ENCODE results near the gene SWI5. TPM values are rescaled to one million over a fixed set of nuclear protein-coding genes. Genes with fewer than 3 reads are reported as not detected.

Gene SWI5
- total and polyA plus RNA-seq, 12 donors = 13.9 to 46.3 (median 20.8) TPM

- intact Hi-C loops (cut with DNase I) = no loop called here
- Histone ChIP-seq H3K4me1 (peaks cover 9 to 43% (median 23%) of the 10 kb centered on the region in 9 donors), H3K9me3 (no peaks in the 10 kb centered on the region), H3K27me3 (peaks cover 0 to 8% (median 0%) of the 10 kb centered on the region in 7 donors), H3K27ac (peak overlapping the region in 9 of 10 donors; percentile 56 to 86 (median 66)), H3K36me3 (peaks cover 0 to under 1% (median 0%) of the 10 kb centered on the region in 9 donors), H3K4me3 (peak overlapping the region in 1 of 10 donors; percentile 51)
- ATAC-seq = peak; percentile 27 to 53 (median 44)
- TF ChIP-seq, protein P1, sequence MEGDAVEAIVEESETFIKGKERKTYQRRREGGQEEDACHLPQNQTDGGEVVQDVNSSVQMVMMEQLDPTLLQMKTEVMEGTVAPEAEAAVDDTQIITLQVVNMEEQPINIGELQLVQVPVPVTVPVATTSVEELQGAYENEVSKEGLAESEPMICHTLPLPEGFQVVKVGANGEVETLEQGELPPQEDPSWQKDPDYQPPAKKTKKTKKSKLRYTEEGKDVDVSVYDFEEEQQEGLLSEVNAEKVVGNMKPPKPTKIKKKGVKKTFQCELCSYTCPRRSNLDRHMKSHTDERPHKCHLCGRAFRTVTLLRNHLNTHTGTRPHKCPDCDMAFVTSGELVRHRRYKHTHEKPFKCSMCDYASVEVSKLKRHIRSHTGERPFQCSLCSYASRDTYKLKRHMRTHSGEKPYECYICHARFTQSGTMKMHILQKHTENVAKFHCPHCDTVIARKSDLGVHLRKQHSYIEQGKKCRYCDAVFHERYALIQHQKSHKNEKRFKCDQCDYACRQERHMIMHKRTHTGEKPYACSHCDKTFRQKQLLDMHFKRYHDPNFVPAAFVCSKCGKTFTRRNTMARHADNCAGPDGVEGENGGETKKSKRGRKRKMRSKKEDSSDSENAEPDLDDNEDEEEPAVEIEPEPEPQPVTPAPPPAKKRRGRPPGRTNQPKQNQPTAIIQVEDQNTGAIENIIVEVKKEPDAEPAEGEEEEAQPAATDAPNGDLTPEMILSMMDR (IDR thresholded peaks at IDR 0.05) = no peak
- WGBS, 2 donors = 40 to 52% methylated on average over 13 of the region's 13 CpGs
- DNase-seq = peak; percentile 43 to 64
Measured at GRCh38 chr9:128245421-128246151, 30.5 kb upstream of the SWI5 start.

GRCh38 chr9:128246471-128246870 lies 29.6 kb upstream of the SWI5 start:
- intact Hi-C loops (cut with DNase I) = no loop called here
- H3K9me3 ChIP-seq = no peaks in the 10 kb centered on the region
- peaks cover 9 to 52% (median 31%) of the 10 kb centered on the region in 9 donors for H3K4me1 ChIP-seq
- H3K36me3 ChIP-seq = no peaks in the 10 kb centered on the region
- peaks cover 0 to 16% (median 8%) of the 10 kb centered on the region in 7 donors for H3K27me3 ChIP-seq
- 52 to 56% methylated on average over 2 of the region's 2 CpGs for WGBS, 2 donors
- H3K4me3 ChIP-seq = no peak overlapping the region
- DNase-seq (no peak), ATAC-seq (no peak)
- peak overlapping the region in 9 of 10 donors; percentile 40 to 86 (median 66) for H3K27ac ChIP-seq
- TF ChIP-seq, protein P1 (IDR thresholded peaks at IDR 0.05) = no peak

DNA sequence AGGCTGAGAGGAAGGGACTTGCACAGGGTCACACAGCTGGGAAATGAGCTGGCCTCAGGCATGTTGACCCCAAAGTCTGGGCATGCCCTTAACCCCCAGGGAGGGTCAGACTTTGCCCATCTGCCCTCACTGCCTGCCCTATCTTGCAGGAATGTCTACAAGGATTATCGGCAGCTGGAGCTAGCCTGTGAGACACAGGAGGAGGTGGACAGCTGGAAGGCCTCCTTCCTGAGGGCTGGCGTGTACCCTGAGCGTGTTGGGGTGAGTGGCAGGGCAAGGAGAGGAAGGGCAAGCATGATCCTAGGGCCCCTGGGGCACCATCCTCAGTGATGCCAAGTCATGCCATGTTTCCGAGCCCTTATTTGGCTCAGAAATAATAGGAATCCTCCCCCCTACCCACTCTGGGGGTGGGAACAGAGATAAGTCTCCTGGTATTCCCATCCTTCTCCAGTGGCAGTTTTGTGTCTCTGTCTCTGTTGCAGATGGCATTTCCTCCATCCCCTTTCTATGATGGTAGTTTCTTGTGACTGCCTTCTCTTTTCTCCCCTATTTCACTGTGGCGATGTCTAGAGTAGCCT lies 28.8 kb upstream of the SWI5 start:
- Histone ChIP-seq H3K4me3 (no peak overlapping the region), H3K36me3 (no peaks in the 10 kb centered on the region), H3K4me1 (peaks cover 9 to 52% (median 31%) of the 10 kb centered on the region in 9 donors), H3K27me3 (peaks cover 0 to 24% (median 8%) of the 10 kb centered on the region in 7 donors), H3K27ac (no peak overlapping the region), H3K9me3 (no peaks in the 10 kb centered on the region)
- intact Hi-C loops (cut with DNase I) = no loop called here
- ATAC-seq (no peak), DNase-seq (no peak)
- TF ChIP-seq, protein P1 (IDR thresholded peaks at IDR 0.05) = no peak
- 86 to 88% methylated on average over 5 of the region's 5 CpGs for WGBS, 2 donors

GRCh38 chr9:128249558-128249907 lies 26.5 kb upstream of the SWI5 start:
- DNase-seq = no peak
- Histone ChIP-seq H3K27me3 (peaks cover 0 to 31% (median 8%) of the 10 kb centered on the region in 7 donors), H3K4me3 (no peak overlapping the region), H3K9me3 (no peaks in the 10 kb centered on the region), H3K36me3 (no peaks in the 10 kb centered on the region), H3K27ac (no peak overlapping the region), H3K4me1 (peaks cover 9 to 40% (median 30%) of the 10 kb centered on the region in 9 donors)
- TF ChIP-seq, protein P1 (IDR thresholded peaks at IDR 0.05) = no peak
- intact Hi-C loops (cut with DNase I) = no loop called here
- WGBS, 2 donors = 76 to 83% methylated on average over 8 of the region's 8 CpGs
- ATAC-seq = no peak

Data from heart right ventricle (tissue), 16 donors.